ENCODE measurements around the gene HIPK3. TPM values are rescaled to one million over a fixed set of nuclear protein-coding genes. Genes with fewer than 3 reads are reported as not detected.
"Not testable (repeated sequence)": the region's sequence is repeated elsewhere in the genome, so short reads cannot be mapped to it uniquely, and the experiment has no call there.

The HIPK3 gene
- total RNA-seq (10 to 100 TPM; 82.4 to 84.0 TPM), polyA plus RNA-seq (10 to 100 TPM; 22.1 to 29.9 (median 25.6) TPM), total RNA-seq (97.9 to 214 (median 120) reads per million in 6 experiments)

DNA sequence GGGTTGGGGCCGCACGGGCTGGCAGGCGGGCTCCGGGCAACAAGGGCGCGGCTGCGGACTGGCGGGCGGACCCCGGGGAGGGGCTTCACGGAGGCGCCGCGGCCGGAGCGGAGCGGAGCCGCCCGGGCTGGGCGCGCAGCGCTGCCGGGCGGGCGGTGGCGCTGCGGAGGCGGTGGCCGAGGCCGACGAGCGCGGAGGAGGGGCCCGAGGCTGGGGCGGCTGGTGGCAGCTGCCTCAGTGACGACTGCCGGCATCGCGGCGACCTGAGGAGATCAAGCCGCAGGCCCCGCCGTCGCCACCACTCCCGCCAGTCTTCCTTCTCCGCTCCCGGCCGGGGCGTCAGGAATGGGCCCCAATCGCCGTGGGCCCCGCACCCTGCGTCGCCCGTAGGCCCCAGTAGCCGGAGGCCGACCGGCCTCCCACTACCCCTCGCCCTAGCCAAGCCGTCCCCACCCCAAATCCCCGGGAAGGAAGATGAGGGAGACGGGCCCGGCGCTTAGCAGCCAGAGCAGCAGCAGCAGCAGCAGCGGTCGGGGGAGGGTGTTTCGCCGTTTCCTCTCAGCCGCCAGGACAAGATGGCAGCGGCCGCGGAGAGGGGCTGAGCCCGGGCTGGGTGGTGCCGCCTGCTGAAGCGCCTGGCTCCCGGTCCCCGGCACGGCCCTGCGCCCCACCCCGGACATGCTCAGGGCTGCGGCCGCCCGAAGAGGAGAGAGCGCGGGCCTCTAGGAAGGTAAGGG is at the start of gene HIPK3:
Gene HIPK3 (plus strand): TSS at position 222 of the 737 bp plus-strand sequence.
- no peaks in the 10 kb centered on the region for H3K27me3 Mint-ChIP-seq
- peak; percentile 56 to 83 (median 72) for DNase-seq
- H3K27ac Mint-ChIP-seq, result peak within 1 kb of the TSS; percentile 97 to 100 (median 99)
- peak within 1 kb of the TSS; percentile 95 to 99 (median 97) for H3K4me3 Mint-ChIP-seq
- peaks cover 0 to 2% (median 0%) of the 10 kb centered on the region in 9 donors for H3K9me3 Mint-ChIP-seq
- peaks cover 0 to 4% (median 0%) of the 10 kb centered on the region in 3 donors for H3K36me3 Mint-ChIP-seq
- POLR2A ChIA-PET, result interaction anchor here (0.6 to 1.5 kb wide), 4 partner anchors 11 to 517 kb away, joined by 3 to 5 read pairs (median 4); partner anchors contain the start of genes CSTF3 and FBXO3
- ATAC-seq, result peak; percentile 73 to 79
- H3K4me1 Mint-ChIP-seq, result peaks cover 22 to 46% (median 33%) of the 10 kb centered on the region in 4 donors

DNA sequence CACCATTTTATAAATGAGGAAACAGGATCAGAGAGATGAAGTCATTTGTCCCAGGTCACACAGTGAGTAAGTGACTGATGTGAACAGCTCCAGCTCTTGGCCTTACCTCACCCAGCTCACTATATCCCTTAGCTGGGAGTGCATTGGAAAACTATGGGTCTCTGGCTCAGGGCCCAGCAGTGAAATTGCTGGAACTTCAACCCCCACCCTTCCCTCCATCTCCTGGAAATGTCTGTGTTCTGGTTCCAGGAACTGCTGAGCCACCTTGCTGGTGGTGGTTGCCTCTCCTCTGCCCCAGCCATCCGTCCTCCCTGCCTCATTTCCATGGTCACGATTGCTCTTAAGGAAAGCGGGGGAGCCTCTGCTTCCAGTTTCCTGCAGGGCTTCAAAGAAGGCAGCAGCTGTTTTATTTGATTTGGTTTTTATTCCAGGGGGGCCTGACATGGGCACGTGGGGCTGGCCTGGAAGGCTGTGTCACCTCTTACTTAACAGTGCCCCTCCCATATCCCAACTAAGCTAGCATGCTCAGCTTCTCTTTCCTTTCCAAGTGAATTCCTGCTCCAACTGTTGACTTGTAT is 49.7 kb upstream of the HIPK3 start:
- ATAC-seq (no peak), DNase-seq (no peak)
- H3K4me3 Mint-ChIP-seq, result no peak overlapping the region
- H3K36me3 Mint-ChIP-seq, result no peaks in the 10 kb centered on the region
- peaks cover 0 to 4% (median 0%) of the 10 kb centered on the region in 9 donors for H3K9me3 Mint-ChIP-seq
- H3K27me3 Mint-ChIP-seq, result peaks cover 0 to 4% (median 0%) of the 10 kb centered on the region in 5 donors
- peaks cover 0 to 2% (median 0%) of the 10 kb centered on the region in 4 donors for H3K4me1 Mint-ChIP-seq
- POLR2A ChIA-PET, result interaction anchor here (0.5 kb wide), 1 partner anchor 48 kb away, joined by 3 read pairs; no protein-coding TSS in a partner anchor
- no peak overlapping the region for H3K27ac Mint-ChIP-seq

DNA sequence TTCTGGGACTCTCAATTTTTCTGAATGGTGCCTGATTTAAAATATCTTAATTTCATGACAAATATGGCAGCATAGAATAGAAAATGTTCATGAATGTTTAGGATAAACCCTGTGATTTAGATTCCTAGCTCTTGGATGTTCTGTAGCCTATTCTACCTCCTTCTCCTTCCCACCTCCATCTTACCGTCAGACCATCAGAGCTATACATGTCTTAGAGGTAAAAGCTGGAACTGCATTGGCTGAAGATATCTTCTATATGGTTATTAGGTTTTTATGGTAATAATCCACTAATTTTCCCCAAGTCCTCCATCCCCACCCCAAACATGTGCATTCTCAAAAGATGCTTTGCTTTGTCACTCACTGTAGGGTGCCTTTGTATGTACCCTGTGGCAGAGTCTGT is 49.0 kb upstream of the HIPK3 start:
- Mint-ChIP-seq H3K4me3 (no peak overlapping the region), H3K4me1 (peaks cover 0 to 2% (median 0%) of the 10 kb centered on the region in 4 donors), H3K9me3 (peaks cover 0 to 4% (median 0%) of the 10 kb centered on the region in 9 donors), H3K27me3 (peaks cover 0 to 4% (median 0%) of the 10 kb centered on the region in 5 donors), H3K27ac (no peak overlapping the region), H3K36me3 (no peaks in the 10 kb centered on the region)
- POLR2A ChIA-PET, result interaction anchor here (0.5 to 0.6 kb wide), 2 partner anchors 20 to 47 kb away, joined by 3 to 4 read pairs; no protein-coding TSS in a partner anchor
- ATAC-seq, result no peak
- DNase-seq, result no peak

DNA sequence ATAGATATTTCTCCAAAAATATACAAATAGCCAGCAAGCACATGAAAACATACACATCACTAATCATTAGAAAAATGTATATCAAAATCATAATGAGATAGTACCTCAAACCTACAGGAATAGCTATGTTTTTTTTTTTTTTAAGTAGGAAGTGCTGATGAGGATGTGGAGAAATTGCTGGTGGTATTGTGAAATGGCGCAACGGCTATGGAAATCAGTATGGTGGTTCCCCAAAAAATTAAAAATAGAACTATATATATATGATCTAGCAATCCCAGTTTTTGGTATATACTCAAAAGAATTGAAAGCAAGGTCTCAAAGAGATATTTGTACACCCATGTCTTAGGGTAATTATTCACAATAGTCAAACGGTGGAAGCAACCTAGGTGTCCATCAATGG is 46.0 kb upstream of the HIPK3 start:
- H3K4me3 Mint-ChIP-seq, result no peak overlapping the region
- H3K27ac Mint-ChIP-seq, result peak overlapping the region in 1 of 10 donors; percentile 17
- peaks cover 0 to 2% (median 0%) of the 10 kb centered on the region in 4 donors for H3K4me1 Mint-ChIP-seq
- peaks cover 0 to 6% (median 4%) of the 10 kb centered on the region in 5 donors for H3K27me3 Mint-ChIP-seq
- peaks cover 0 to 5% (median 0%) of the 10 kb centered on the region in 3 donors for H3K36me3 Mint-ChIP-seq
- no peak for ATAC-seq
- POLR2A ChIA-PET, result no interaction called here
- peaks cover 0 to 8% (median 0%) of the 10 kb centered on the region in 9 donors for H3K9me3 Mint-ChIP-seq
- DNase-seq, result no peak

DNA sequence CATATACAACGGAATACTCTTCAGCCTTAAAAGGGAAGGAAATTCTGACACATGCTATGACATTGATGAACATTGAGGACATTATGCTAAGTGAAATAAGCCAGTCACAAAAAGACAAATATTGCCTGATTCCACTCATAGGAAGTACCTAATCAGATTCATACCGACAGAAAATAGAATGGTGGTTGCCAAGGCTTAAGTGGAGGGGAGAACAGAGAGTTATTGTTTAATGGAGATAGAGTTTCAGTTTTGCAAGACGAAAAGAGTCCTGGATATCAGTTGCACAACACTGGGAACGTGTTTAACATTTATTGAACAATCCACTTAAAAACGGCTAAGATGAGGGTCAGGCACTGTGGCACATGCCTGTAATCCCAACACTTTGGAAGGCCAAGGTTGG is 45.6 kb upstream of the HIPK3 start:
- DNase-seq (no peak), ATAC-seq (no peak)
- Mint-ChIP-seq H3K9me3 (peaks cover 0 to 8% (median 0%) of the 10 kb centered on the region in 9 donors), H3K4me3 (peak overlapping the region in 1 of 10 donors; percentile 20), H3K4me1 (peaks cover 0 to 2% (median 0%) of the 10 kb centered on the region in 4 donors), H3K36me3 (peaks cover 0 to 5% (median 0%) of the 10 kb centered on the region in 3 donors), H3K27me3 (peaks cover 0 to 6% (median 4%) of the 10 kb centered on the region in 5 donors), H3K27ac (peak overlapping the region in 1 of 10 donors; percentile 17)
- POLR2A ChIA-PET, result no interaction called here

DNA sequence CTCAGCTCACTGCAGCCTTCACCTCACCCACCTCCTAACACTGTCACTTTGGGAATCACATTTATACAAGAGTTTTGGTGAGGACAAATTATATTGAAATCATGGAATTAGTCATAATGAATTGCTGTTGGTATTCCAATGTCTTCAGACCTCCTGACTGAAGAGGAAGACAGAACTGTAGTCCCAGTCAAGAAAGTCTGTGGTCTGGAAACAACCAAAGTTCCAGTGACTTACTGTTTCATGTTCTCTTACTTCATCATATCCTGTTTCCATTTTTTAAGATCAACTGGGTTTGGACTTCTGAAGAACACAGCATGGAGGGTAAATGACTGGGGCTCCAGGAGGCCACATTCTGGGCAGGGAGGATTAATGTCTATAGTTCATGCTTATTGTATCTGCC is 43.0 kb upstream of the HIPK3 start:
- POLR2A ChIA-PET, result no interaction called here
- ATAC-seq (no peak), DNase-seq (no peak)
- no peak overlapping the region for H3K27ac Mint-ChIP-seq
- peaks cover 0 to 6% (median 0%) of the 10 kb centered on the region in 9 donors for H3K9me3 Mint-ChIP-seq
- H3K36me3 Mint-ChIP-seq, result peaks cover 0 to 5% (median 0%) of the 10 kb centered on the region in 3 donors
- H3K4me1 Mint-ChIP-seq, result no peaks in the 10 kb centered on the region
- no peak overlapping the region for H3K4me3 Mint-ChIP-seq
- H3K27me3 Mint-ChIP-seq, result peaks cover 0 to 10% (median 2%) of the 10 kb centered on the region in 5 donors

DNA sequence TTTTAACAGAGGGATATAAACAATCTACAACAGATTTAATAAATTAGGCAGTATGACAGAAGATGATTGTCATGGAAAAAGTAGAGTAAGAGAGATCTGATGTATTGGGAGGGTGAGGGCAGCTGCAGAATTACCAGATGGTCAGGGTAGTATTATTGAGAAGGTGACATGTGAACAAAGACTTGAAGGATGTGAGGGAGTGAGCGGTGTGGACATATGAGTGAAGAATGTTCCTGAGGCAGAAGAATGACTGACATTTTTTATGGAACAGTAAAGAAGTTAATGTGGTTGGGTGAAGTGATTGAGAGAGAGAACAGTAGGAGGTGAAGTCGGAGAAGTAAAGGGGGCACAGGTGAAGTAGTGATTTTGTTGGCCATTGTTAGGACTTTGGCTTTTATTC is 42.4 kb upstream of the HIPK3 start:
- DNase-seq (no peak), ATAC-seq (no peak)
- Mint-ChIP-seq H3K36me3 (peaks cover 0 to 5% (median 0%) of the 10 kb centered on the region in 3 donors), H3K4me1 (no peaks in the 10 kb centered on the region), H3K4me3 (no peak overlapping the region), H3K27me3 (peaks cover 0 to 10% (median 2%) of the 10 kb centered on the region in 5 donors), H3K27ac (no peak overlapping the region), H3K9me3 (peaks cover 0 to 6% (median 0%) of the 10 kb centered on the region in 9 donors)
- POLR2A ChIA-PET, result no interaction called here

DNA sequence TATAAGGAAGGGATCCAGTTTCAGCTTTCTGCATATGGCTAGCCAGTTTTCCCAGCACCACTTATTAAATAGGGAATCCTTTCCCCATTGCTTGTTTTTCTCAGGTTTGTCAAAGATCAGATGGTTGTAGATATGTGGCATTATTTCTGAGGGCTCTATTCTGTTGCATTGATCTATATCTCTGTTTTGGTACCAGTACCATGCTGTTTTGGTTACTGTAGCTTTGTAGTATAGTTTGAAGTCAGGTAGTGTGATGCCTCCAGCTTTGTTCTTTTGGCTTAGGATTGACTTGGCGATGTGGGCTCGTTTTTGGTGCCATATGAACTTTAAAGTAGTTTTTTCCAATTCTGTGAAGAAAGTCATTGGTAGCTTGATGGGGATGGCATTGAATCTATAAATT is 40.5 kb upstream of the HIPK3 start:
- H3K36me3 Mint-ChIP-seq, H3K4me1 Mint-ChIP-seq, H3K4me3 Mint-ChIP-seq, H3K9me3 Mint-ChIP-seq, H3K27me3 Mint-ChIP-seq, POLR2A ChIA-PET, ATAC-seq, DNase-seq, H3K27ac Mint-ChIP-seq: not testable (repeated sequence)

DNA sequence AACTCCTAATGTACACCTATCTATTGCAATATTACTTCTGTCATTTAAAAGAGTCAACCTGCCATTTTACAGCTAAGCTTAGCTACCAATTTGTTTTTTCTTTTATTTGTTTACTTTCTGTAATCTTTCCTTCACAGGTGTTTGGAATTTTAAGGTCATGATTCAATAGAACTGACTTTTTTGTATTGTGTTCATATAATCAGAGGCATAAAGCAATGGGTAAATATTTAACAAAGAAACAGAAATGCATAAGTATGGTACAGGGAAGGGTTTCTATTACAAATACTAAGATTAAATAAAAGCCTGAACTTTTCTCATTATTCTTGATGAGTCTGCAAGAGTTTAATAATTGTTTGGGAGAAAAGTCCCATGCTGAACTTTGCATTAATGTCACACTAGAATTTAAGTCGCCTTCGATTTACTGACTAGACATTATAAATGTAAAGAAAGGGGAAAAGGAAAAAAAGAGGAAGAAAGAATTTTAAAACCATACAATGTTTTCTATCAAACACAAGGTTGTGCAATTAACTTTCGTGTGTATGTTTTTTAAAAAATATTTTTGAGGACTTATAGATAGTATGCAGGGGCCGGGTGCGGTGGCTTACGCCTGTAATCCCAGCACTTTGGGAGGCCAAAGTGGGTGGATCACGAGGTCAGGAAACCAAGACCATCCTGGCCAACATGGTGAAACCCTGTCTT is 35.0 kb upstream of the HIPK3 start:
- Mint-ChIP-seq H3K9me3 (no peaks in the 10 kb centered on the region), H3K27ac (peak overlapping the region in 1 of 10 donors; percentile 53), H3K4me3 (no peak overlapping the region), H3K27me3 (peaks cover 0 to 3% (median 0%) of the 10 kb centered on the region in 5 donors), H3K36me3 (no peaks in the 10 kb centered on the region), H3K4me1 (peaks cover 0 to 7% (median 0%) of the 10 kb centered on the region in 4 donors)
- POLR2A ChIA-PET, result no interaction called here
- no peak for ATAC-seq
- DNase-seq, result no peak

DNA sequence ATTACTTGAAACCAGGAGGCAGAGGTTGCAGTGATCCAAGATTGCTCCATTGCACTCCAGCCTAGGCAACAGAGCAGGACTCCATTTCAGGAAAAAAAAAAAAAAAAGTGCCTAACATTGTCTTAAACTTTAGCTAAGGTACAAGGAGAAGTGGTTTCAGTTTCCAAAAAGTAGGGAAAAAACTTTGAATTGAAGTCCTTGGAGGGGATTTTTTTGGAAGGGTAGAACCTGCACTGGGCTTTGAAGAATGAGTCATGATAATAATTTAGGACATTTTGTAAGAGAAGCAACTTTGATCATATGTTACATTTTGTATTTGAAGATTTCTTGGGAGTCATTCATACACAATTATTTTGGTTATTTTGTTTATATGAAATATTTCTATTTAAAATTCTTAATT is 31.8 kb upstream of the HIPK3 start:
- Mint-ChIP-seq H3K27me3 (no peaks in the 10 kb centered on the region), H3K4me1 (peaks cover 0 to 7% (median 0%) of the 10 kb centered on the region in 4 donors), H3K27ac (no peak overlapping the region), H3K9me3 (no peaks in the 10 kb centered on the region), H3K36me3 (no peaks in the 10 kb centered on the region), H3K4me3 (no peak overlapping the region)
- ATAC-seq, result no peak
- POLR2A ChIA-PET, result no interaction called here
- DNase-seq, result no peak

DNA sequence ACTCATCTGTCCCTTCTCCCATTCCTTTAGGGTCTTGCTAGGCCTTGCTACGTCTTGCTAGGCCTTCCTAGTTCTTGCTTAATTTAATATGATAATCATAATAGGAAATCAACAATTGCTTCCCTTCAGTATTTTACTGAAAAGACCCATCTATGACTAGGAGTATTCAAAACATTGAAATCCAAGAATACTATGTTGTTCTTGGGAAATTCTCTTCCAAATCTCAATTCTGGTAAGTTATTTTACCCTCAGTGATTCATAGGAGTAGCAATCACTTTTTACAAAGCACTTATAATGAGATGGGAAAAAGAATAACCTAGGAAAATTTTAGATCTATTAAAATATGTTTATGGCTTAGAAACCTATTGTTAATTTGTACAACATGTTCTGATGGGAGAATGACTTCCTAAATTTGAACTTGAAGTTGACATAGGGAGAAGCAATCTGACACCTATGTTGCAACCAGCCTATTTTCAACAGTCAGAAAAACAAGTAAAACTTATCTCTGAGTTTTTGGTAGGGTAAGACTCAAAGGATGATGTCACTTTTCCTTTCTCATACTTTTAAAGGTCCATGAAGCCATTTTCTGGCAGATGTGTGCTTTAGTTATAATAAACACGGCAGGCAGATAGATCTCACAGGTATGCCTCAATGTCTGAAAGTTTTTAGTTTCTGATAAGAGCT is 29.5 kb upstream of the HIPK3 start:
- no peak overlapping the region for H3K27ac Mint-ChIP-seq
- ATAC-seq (no peak), DNase-seq (no peak)
- no peaks in the 10 kb centered on the region for H3K27me3 Mint-ChIP-seq
- H3K9me3 Mint-ChIP-seq, result no peaks in the 10 kb centered on the region
- no peaks in the 10 kb centered on the region for H3K4me1 Mint-ChIP-seq
- no peaks in the 10 kb centered on the region for H3K36me3 Mint-ChIP-seq
- no peak overlapping the region for H3K4me3 Mint-ChIP-seq
- POLR2A ChIA-PET, result no interaction called here

Data from naive thymus-derived CD8-positive, alpha-beta T cell (primary cell).